Epithelial cell of proximal tubule (primary cell): ENCODE measurements around the gene MYO15A. TPM values are rescaled to one million over a fixed set of nuclear protein-coding genes. Genes with fewer than 3 reads are reported as not detected.

Experiments
- DNase-seq: peaks from one replicate; pipeline ENCODE4 v3.0.0-alpha.2; 2011; ENCODE audit warnings: low read depth
- H3K4me3 ChIP-seq: 2 replicates; pipeline ENCODE4 v1.5.1; 2011; ENCODE audit warnings: low read depth, mild to moderate bottlenecking, low read length
- CTCF ChIP-seq: conservative IDR thresholded peaks from 2 replicates; pipeline ENCODE4 v1.5.1; 2012; ENCODE audit warnings: low read depth, mild to moderate bottlenecking, low read length
- total RNA-seq: library from RNA; depleted of rRNA; stranded (reverse); fragments of >200 nt; gene quantifications from 2 replicates; pipeline ENCODE4 v1.2.3, GENCODE V29; 2015

The MYO15A gene
- total RNA-seq, 1 donor from 2014 or later = 0.17 TPM

GRCh38 chr17:18144261-18144660, 35.7 kb downstream of the MYO15A start:
- DNase-seq = no peak
- H3K4me3 ChIP-seq = no peak overlapping the region
- no peak for TF ChIP-seq CTCF

GRCh38 chr17:18144855-18145254, 36.3 kb downstream of the MYO15A start:
- no peak for TF ChIP-seq CTCF
- no peak overlapping the region for H3K4me3 ChIP-seq
- DNase-seq = no peak

GRCh38 chr17:18145811-18146210, 37.3 kb downstream of the MYO15A start:
- no peak for TF ChIP-seq CTCF
- DNase-seq = no peak
- no peak overlapping the region for H3K4me3 ChIP-seq

GRCh38 chr17:18146259-18146658, 37.7 kb downstream of the MYO15A start:
- H3K4me3 ChIP-seq = no peak overlapping the region
- DNase-seq = no peak
- no peak for TF ChIP-seq CTCF

GRCh38 chr17:18146980-18147379, 38.4 kb downstream of the MYO15A start:
- no peak overlapping the region for H3K4me3 ChIP-seq
- no peak for TF ChIP-seq CTCF
- DNase-seq = no peak

- no peak for TF ChIP-seq CTCF
- no peak for DNase-seq
- no peak overlapping the region for H3K4me3 ChIP-seq
Measured at GRCh38 chr17:18148586-18148985, 40.0 kb downstream of the MYO15A start.

GRCh38 chr17:18151290-18151689, 42.7 kb downstream of the MYO15A start:
- TF ChIP-seq CTCF = no peak
- no peak overlapping the region for H3K4me3 ChIP-seq
- no peak for DNase-seq
